Activated B cell treated with CpG ODN at 0.5 μM for 24 hours (primary cell): ENCODE results near the gene PRUNE2. TPM values are rescaled to one million over a fixed set of nuclear protein-coding genes. Genes with fewer than 3 reads are reported as not detected.

Source experiments
- ATAC-seq: fragments of 200-7000 bp; cut with Tn5 transposase; one replicate; pipeline ENCODE4 v1.10.0; 2021; ENCODE audit warnings: low read depth, mild to moderate bottlenecking, moderate library complexity
- CTCF ChIA-PET: fragments of 350-600 bp; sonication (Branson Sonifier 250); formaldehyde crosslinking; loops from one replicate; lab custom pipeline; 2021; ENCODE audit warnings: antibody characterized with exemption; lab: Charles Lee
- POLR2A ChIA-PET: fragments of 350-600 bp; sonication (Branson Sonifier 250); formaldehyde crosslinking; loops from one replicate; lab custom pipeline; 2021; ENCODE audit warnings: antibody characterized with exemption; lab: Charles Lee
- DNase-seq: peaks from one replicate; pipeline ENCODE4 v3.0.0; 2022
- H3K27ac Mint-ChIP-seq: one replicate; pipeline ENCODE4 v1.8.0; 2020; ENCODE audit warnings: mixed read lengths
- H3K27me3 Mint-ChIP-seq: one replicate; pipeline ENCODE4 v1.8.0; 2021; ENCODE audit warnings: mixed read lengths
- H3K36me3 Mint-ChIP-seq: one replicate; pipeline ENCODE4 v1.8.0; 2021; ENCODE audit warnings: low read depth, mixed read lengths
- H3K4me1 Mint-ChIP-seq: one replicate; pipeline ENCODE4 v1.8.0; 2021; ENCODE audit warnings: mixed read lengths
- H3K4me3 Mint-ChIP-seq: one replicate; pipeline ENCODE4 v1.8.0; 2020; ENCODE audit warnings: mild to moderate bottlenecking, mixed read lengths
- H3K9me3 Mint-ChIP-seq: one replicate; pipeline ENCODE4 v1.8.0; 2020; ENCODE audit warnings: mixed read lengths
- intact Hi-C: fragments of 100-400 bp; cut with micrococcal nuclease; formaldehyde crosslinking; loops from one replicate; pipeline ENCODE4 v1.15.1; 2024
- total RNA-seq: library from RNA; stranded (reverse); gene quantifications from 2 replicates; pipeline ENCODE4 v1.2.3, GENCODE V29; 2022
- TF ChIP-seq, protein P1 (sequence below): fragments of 200-600 bp; IDR thresholded peaks from one replicate; pipeline ENCODE4 v1.8.0; 2022; ENCODE audit warnings: antibody characterized with exemption, mild to moderate bottlenecking

The PRUNE2 gene
- total RNA-seq, 1 donor from 2014 or later: not detected

GRCh38 chr9:76644647-76645250, 261.2 kb downstream of the PRUNE2 start:
- Mint-ChIP-seq H3K4me3 (no peak overlapping the region), H3K27me3 (no peaks in the 10 kb centered on the region), H3K36me3 (no peaks in the 10 kb centered on the region), H3K27ac (no peak overlapping the region), H3K4me1 (peaks cover 32% of the 10 kb centered on the region), H3K9me3 (no peaks in the 10 kb centered on the region)
- intact Hi-C loops: loop anchor here (5.0 kb wide), 2 partner anchors 37 to 82 kb away; no protein-coding TSS in a partner anchor
- TF ChIP-seq, protein P1, sequence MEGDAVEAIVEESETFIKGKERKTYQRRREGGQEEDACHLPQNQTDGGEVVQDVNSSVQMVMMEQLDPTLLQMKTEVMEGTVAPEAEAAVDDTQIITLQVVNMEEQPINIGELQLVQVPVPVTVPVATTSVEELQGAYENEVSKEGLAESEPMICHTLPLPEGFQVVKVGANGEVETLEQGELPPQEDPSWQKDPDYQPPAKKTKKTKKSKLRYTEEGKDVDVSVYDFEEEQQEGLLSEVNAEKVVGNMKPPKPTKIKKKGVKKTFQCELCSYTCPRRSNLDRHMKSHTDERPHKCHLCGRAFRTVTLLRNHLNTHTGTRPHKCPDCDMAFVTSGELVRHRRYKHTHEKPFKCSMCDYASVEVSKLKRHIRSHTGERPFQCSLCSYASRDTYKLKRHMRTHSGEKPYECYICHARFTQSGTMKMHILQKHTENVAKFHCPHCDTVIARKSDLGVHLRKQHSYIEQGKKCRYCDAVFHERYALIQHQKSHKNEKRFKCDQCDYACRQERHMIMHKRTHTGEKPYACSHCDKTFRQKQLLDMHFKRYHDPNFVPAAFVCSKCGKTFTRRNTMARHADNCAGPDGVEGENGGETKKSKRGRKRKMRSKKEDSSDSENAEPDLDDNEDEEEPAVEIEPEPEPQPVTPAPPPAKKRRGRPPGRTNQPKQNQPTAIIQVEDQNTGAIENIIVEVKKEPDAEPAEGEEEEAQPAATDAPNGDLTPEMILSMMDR: no peak
- CTCF ChIA-PET: interaction anchor here (1.0 to 1.6 kb wide), 3 partner anchors 14 to 198 kb away, joined by 3 to 8 read pairs (median 3); no protein-coding TSS in a partner anchor
- ATAC-seq (no peak), DNase-seq (no peak)
- POLR2A ChIA-PET: no interaction called here

DNA sequence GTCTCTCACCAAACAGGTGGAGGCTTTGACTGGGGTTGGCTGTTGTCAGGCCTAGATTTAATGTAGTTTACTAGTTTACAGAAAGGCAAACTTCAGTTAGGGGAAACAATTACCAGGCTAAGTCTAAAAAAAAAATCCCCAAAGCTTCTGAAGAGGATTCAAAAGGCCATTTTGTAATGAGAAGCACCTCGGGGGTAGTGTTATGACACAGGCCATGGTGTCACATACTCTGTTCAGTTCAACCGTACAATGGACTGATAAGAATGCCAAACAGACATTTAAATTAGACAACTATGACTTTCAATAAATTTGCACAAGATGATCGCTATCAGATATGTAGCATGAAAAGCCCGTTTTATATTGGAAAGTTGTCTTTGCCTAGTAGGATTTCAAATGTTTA, 261.7 kb downstream of the PRUNE2 start:
- Mint-ChIP-seq H3K9me3 (no peaks in the 10 kb centered on the region), H3K27me3 (no peaks in the 10 kb centered on the region), H3K4me3 (no peak overlapping the region), H3K27ac (no peak overlapping the region), H3K4me1 (peaks cover 32% of the 10 kb centered on the region), H3K36me3 (no peaks in the 10 kb centered on the region)
- ATAC-seq (no peak), DNase-seq (no peak)
- TF ChIP-seq, protein P1: no peak
- ChIA-PET CTCF (interaction anchor here (1.6 kb wide), 1 partner anchor 14 kb away, joined by 8 read pairs; no protein-coding TSS in a partner anchor), POLR2A (no interaction called here)
- intact Hi-C loops: loop anchor here (5.0 kb wide), 2 partner anchors 37 to 82 kb away; no protein-coding TSS in a partner anchor

DNA sequence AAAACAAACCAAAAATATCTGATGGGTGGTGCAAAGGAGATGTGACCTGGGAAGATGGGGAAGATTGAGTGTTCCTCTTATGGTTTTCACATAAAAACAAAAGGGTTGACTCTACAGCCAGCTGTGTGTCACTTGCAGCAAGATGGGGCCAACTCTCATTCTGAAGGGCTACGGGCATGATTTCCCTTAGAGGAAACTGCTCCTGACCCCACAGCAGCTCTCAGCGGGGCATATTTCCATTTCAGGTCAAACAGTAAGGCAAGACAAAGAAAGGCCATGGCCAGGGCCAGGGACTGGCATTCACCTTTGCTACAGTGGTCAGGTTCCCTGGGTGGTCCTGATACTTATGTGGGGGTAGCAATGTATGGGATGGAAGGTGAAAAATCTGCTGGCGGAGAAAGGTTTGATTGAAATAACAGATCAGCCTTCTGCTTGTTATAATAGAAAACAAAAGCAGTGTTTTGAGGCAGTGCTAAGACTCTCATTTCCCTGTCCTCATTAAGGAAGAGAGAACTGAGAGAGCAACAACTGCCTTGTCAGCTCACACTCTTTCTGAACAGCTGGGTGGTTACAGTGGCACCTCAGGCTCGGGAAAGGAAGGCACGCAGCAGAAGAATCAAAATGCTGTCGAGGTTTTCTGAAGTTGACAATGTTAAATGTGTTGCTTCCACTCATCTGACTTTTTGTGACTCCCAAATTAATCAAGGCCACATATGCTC, 262.4 kb downstream of the PRUNE2 start:
- TF ChIP-seq, protein P1: no peak
- ChIA-PET POLR2A (interaction anchor here (1.1 kb wide), 1 partner anchor 184 kb away, joined by 3 read pairs; the partner anchor contains the start of gene GCNT1), CTCF (interaction anchor here (1.6 kb wide), 1 partner anchor 15 kb away, joined by 8 read pairs; no protein-coding TSS in a partner anchor)
- Mint-ChIP-seq H3K4me3 (peak overlapping the region; percentile 58), H3K27ac (peak overlapping the region; percentile 76), H3K36me3 (no peaks in the 10 kb centered on the region), H3K27me3 (no peaks in the 10 kb centered on the region), H3K9me3 (no peaks in the 10 kb centered on the region), H3K4me1 (peaks cover 32% of the 10 kb centered on the region)
- intact Hi-C loops: loop anchor here (5.0 kb wide), 2 partner anchors 36 to 81 kb away; no protein-coding TSS in a partner anchor
- ATAC-seq (peak; percentile 94), DNase-seq (no peak)

DNA sequence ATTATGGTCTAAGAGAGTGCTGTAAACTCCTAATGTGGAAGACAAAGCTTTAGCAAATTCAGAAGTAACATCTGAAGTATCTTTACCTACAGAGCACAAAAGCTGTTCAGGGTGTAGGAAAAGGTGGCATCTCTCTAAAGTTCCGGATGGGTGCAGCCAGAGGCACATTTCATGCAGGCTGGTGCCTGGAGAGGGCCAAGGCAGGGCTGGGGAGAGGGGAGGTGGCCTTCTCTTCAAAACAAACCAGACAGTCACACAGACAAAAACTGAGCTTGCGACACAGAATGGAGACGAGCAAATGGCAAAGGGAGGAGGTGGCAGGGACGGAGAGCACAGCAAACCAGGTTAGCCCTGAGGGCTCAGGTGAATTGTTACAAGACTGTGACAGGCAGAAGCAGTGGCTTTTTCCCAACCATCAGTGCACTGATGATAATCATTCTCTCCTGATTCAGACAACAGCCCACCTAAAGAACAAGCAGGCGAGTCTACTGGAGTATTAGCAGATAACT, 263.2 kb downstream of the PRUNE2 start:
- intact Hi-C loops: loop anchor here (5.0 kb wide), 2 partner anchors 35 to 80 kb away; no protein-coding TSS in a partner anchor
- ATAC-seq (no peak), DNase-seq (no peak)
- Mint-ChIP-seq H3K9me3 (no peaks in the 10 kb centered on the region), H3K4me1 (peaks cover 32% of the 10 kb centered on the region), H3K36me3 (no peaks in the 10 kb centered on the region), H3K4me3 (peak overlapping the region; percentile 13), H3K27ac (no peak overlapping the region), H3K27me3 (no peaks in the 10 kb centered on the region)
- ChIA-PET POLR2A (interaction anchor here (1.1 kb wide), 2 partner anchors 179 to 184 kb away, joined by 3 to 4 read pairs; partner anchors contain the start of gene GCNT1), CTCF (interaction anchor here (0.8 to 1.6 kb wide), 2 partner anchors 15 to 87 kb away, joined by 3 to 8 read pairs; no protein-coding TSS in a partner anchor)
- TF ChIP-seq, protein P1: no peak
